ENCODE data around the gene PRKCA.

DNA sequence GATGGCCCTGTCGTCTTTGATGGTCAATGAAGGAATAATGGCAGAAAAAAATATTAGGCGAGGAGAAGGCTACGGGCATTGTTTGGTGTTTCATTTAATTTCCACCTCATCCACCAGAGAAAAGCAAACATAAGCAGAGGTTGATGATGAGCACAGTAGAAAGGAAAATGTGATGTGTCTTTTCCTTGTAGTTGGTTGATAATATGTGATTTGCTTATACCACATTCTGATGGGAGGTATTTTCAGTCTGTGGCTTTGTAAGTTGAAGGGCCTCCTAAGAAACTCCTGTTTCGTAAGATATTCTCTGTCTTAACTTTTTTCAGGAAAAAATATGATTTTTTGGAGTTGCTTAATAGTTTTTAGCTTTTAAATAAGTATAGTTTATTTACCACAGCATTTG lies 215.7 kb downstream of the PRKCA start:
- TF ChIP-seq BACH2 (CRISPR knock-in tag; IDR thresholded peaks at IDR 0.05; ENCODE audit: borderline replicate concordance) (no peak), TOX (CRISPR knock-in tag; IDR thresholded peaks at IDR 0.05; ENCODE audit: borderline replicate concordance) (no peak), TCF4 (CRISPR knock-in tag; IDR thresholded peaks at IDR 0.05; ENCODE audit: borderline replicate concordance) (no peak), RARB (CRISPR knock-in tag; IDR thresholded peaks at IDR 0.05) (no peak), ZFP30 (CRISPR knock-in tag; IDR thresholded peaks at IDR 0.05) (no peak), SNAI2 (CRISPR knock-in tag; IDR thresholded peaks at IDR 0.05) (no peak), ZFP3 (CRISPR knock-in tag; IDR thresholded peaks at IDR 0.05) (no peak), ZNF70 (CRISPR knock-in tag; IDR thresholded peaks at IDR 0.05) (no peak), ARNTL (CRISPR knock-in tag; IDR thresholded peaks at IDR 0.05; ENCODE audit: borderline replicate concordance, low read depth) (no peak), OSR1 (CRISPR knock-in tag; IDR thresholded peaks at IDR 0.05) (no peak), GLIS3 (CRISPR knock-in tag; IDR thresholded peaks at IDR 0.05) (no peak)
- TF ChIP-seq, protein P1, sequence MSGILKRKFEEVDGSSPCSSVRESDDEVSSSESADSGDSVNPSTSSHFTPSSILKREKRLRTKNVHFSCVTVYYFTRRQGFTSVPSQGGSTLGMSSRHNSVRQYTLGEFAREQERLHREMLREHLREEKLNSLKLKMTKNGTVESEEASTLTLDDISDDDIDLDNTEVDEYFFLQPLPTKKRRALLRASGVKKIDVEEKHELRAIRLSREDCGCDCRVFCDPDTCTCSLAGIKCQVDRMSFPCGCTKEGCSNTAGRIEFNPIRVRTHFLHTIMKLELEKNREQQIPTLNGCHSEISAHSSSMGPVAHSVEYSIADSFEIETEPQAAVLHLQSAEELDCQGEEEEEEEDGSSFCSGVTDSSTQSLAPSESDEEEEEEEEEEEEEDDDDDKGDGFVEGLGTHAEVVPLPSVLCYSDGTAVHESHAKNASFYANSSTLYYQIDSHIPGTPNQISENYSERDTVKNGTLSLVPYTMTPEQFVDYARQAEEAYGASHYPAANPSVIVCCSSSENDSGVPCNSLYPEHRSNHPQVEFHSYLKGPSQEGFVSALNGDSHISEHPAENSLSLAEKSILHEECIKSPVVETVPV (CRISPR knock-in tag; IDR thresholded peaks at IDR 0.05) = no peak
- TF ChIP-seq, protein P2, sequence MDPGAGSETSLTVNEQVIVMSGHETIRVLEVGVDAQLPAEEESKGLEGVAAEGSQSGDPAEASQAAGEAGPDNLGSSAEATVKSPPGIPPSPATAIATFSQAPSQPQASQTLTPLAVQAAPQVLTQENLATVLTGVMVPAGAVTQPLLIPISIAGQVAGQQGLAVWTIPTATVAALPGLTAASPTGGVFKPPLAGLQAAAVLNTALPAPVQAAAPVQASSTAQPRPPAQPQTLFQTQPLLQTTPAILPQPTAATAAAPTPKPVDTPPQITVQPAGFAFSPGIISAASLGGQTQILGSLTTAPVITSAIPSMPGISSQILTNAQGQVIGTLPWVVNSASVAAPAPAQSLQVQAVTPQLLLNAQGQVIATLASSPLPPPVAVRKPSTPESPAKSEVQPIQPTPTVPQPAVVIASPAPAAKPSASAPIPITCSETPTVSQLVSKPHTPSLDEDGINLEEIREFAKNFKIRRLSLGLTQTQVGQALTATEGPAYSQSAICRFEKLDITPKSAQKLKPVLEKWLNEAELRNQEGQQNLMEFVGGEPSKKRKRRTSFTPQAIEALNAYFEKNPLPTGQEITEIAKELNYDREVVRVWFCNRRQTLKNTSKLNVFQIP (CRISPR knock-in tag; IDR thresholded peaks at IDR 0.05; ENCODE audit: borderline replicate concordance, low read depth) = no peak
- TF ChIP-seq, protein P3, sequence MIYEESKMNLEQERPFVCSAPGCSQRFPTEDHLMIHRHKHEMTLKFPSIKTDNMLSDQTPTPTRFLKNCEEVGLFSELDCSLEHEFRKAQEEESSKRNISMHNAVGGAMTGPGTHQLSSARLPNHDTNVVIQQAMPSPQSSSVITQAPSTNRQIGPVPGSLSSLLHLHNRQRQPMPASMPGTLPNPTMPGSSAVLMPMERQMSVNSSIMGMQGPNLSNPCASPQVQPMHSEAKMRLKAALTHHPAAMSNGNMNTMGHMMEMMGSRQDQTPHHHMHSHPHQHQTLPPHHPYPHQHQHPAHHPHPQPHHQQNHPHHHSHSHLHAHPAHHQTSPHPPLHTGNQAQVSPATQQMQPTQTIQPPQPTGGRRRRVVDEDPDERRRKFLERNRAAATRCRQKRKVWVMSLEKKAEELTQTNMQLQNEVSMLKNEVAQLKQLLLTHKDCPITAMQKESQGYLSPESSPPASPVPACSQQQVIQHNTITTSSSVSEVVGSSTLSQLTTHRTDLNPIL (CRISPR knock-in tag; IDR thresholded peaks at IDR 0.05; ENCODE audit: low read depth) = no peak
